GM23248 (cell line): ENCODE results near the gene SMAD5. TPM values are rescaled to one million over a fixed set of nuclear protein-coding genes. Genes with fewer than 3 reads are reported as not detected.

ENCODE experiments used
- DNase-seq: peaks from one replicate; pipeline ENCODE4 v3.0.0-alpha.2; 2015
- H2AFZ ChIP-seq: fragments of 200-600 bp; sonication (generic); 2 replicates; pipeline ENCODE4 v1.6.1; 2016; ENCODE audit warnings: antibody characterized with exemption
- H3F3A ChIP-seq: fragments of 200-600 bp; sonication (generic); 2 replicates; pipeline ENCODE4 v1.6.1; 2016; ENCODE audit warnings: mild to moderate bottlenecking, antibody characterized with exemption, mixed run types; ENCODE audit not compliant: insufficient read depth
- H3K27ac ChIP-seq: fragments of 200-600 bp; sonication (generic); 2 replicates; pipeline ENCODE4 v1.5.1; 2016; ENCODE audit warnings: mild to moderate bottlenecking
- H3K27me3 ChIP-seq: fragments of 200-600 bp; sonication (generic); replicated peaks from 2 replicates; pipeline ENCODE4 v1.6.1; 2016; ENCODE audit warnings: mild to moderate bottlenecking; ENCODE audit not compliant: insufficient read depth
- H3K36me3 ChIP-seq: fragments of 200-600 bp; sonication (generic); 2 replicates; pipeline ENCODE4 v1.6.1; 2016; ENCODE audit warnings: low read depth, mild to moderate bottlenecking
- H3K4me1 ChIP-seq: fragments of 200-600 bp; sonication (generic); 2 replicates; pipeline ENCODE4 v1.6.1; 2016; ENCODE audit warnings: mild to moderate bottlenecking; ENCODE audit not compliant: insufficient read depth
- H3K4me2 ChIP-seq: fragments of 200-600 bp; sonication (generic); one replicate; pipeline ENCODE4 v1.6.1; 2016; ENCODE audit warnings: mild to moderate bottlenecking; ENCODE audit not compliant: unreplicated experiment
- H3K4me3 ChIP-seq: fragments of 200-600 bp; sonication (generic); 2 replicates; pipeline ENCODE4 v1.5.1; 2016; ENCODE audit warnings: mild to moderate bottlenecking
- H3K79me2 ChIP-seq: fragments of 200-600 bp; sonication (generic); 2 replicates; pipeline ENCODE4 v1.6.1; 2016; ENCODE audit warnings: mild to moderate bottlenecking; ENCODE audit not compliant: insufficient read depth
- H3K9ac ChIP-seq: fragments of 200-600 bp; sonication (generic); 2 replicates; pipeline ENCODE4 v1.6.1; 2016; ENCODE audit warnings: mild to moderate bottlenecking
- H3K9me2 ChIP-seq: fragments of 200-600 bp; sonication (generic); 2 replicates; pipeline ENCODE4 v1.6.1; 2016; ENCODE audit warnings: mixed run types, mild to moderate bottlenecking, moderate library complexity; ENCODE audit not compliant: insufficient read depth
- H3K9me3 ChIP-seq: fragments of 200-600 bp; sonication (generic); one replicate; pipeline ENCODE4 v1.6.1; 2017; ENCODE audit warnings: low read depth
- H4K20me1 ChIP-seq: fragments of 200-600 bp; sonication (generic); 2 replicates; pipeline ENCODE4 v1.6.0; 2016; ENCODE audit not compliant: insufficient read depth
- EZH2 ChIP-seq: fragments of 200-600 bp; sonication (generic); IDR thresholded peaks from 2 replicates; pipeline ENCODE4 v1.6.1; 2018; ENCODE audit warnings: antibody characterized with exemption, mild to moderate bottlenecking; ENCODE audit not compliant: insufficient read depth, poor library complexity, severe bottlenecking
- EZH2phosphoT487 ChIP-seq: fragments of 200-600 bp; sonication (generic); IDR thresholded peaks from 2 replicates; pipeline ENCODE4 v1.6.1; 2018; ENCODE audit warnings: antibody characterized with exemption, moderate library complexity, mild to moderate bottlenecking, low read depth; ENCODE audit not compliant: insufficient read depth
- WGBS, 2 experiments: methylation state at CpG; one replicate each; pipeline ENCODE4 v1.1.6; 2015 to 2017; ENCODE audit warnings: low lambda C conversion rate in 2 of 2, low coverage in 1 of 2; ENCODE audit errors: missing lambda C conversion rate in 2 of 2; 5-methylcytosine and 5-hydroxymethylcytosine counted together
- in situ Hi-C: fragments of 300-500 bp; cut with MboI; formaldehyde crosslinking; loops from 2 replicates; pipeline ENCODE4 v1.15.0; 2020
- polyA plus RNA-seq: library from polyadenylated mRNA; unstranded; fragments of >200 nt; fragmentation: Nextera tagmentation; extraction: Ambion mirVana; gene quantifications from 2 replicates; pipeline ENCODE4 v1.2.1, GENCODE V29; 2016
- total RNA-seq: library from RNA; depleted of rRNA; stranded (reverse); fragments of >200 nt; shearing (Covaris generic); gene quantifications from 2 replicates; pipeline ENCODE4 v1.2.3, GENCODE V29; 2014

SMAD5 gene
- total and polyA plus RNA-seq, 2 experiments from 2014 or later: 50.0 to 53.1 TPM

DNA sequence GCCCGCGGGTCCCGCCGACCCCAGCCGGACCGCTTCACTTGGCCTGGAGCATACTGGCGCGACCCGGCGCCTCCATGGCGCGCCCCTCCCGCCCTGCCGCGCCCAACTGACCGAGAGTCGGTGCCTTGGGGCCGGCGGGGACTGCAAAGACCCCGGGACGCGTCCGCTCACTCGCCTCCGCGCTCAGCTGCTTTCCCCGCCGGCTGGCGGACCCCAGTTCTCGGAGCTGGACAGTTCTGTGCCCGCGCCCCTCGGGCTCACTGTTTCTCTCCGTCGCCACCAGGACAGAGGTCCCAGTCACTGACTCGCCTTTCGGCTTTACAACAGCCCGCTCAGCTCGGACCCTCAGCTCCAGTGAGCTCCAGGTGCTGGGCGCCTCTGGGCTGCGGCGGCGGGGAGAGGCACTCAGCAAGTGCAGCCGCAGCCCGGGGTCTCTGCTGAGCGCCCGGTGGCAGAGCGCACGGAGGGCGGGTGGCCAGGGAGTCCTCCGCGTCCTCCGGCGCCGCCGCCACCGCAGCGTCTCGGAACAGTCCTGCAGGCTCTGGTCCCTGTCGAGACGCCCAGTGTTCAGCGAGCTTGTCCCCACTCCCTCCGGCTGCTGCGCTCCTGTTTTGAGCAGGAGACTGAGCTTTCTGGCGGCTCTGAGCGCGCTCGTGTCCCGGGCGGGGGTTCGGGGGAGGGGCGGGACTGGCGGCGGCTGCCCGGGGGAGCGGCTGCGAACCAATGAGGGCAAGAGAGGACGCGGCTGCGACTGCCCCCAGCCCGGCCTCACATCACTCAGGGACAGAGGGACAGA lies 60.1 kb downstream of the SMAD5 start, which contains the start of gene SMIM32:
Gene SMIM32, minus strand, starts transcription at position 637 of the 796 bp plus-strand sequence. CDS start 638 bp downstream, outside the sequence.
- Histone ChIP-seq H3K4me2 (peak within 1 kb of the TSS; percentile 78), H3F3A (0 out of 2 replicates have a peak, but pooled peaks cover 10% of the 10 kb centered on the region), H3K9me2 (no peaks in the 10 kb centered on the region), H3K9ac (no peak within 1 kb of the TSS), H2AFZ (peak within 1 kb of the TSS; percentile 19; the same call in 1 of the 2 replicates), H3K27ac (no peak within 1 kb of the TSS), H3K36me3 (0 out of 2 replicates have a peak, but pooled peaks cover 10% of the 10 kb centered on the region), H3K79me2 (no peaks in the 10 kb centered on the region), H3K4me1 (no peaks in the 10 kb centered on the region), H3K4me3 (peak within 1 kb of the TSS; percentile 65), H3K9me3 (no peaks in the 10 kb centered on the region), H3K27me3 (peaks cover 10% of the 10 kb centered on the region), H4K20me1 (no peaks in the 10 kb centered on the region)
- TF ChIP-seq EZH2 (peak; percentile 71), EZH2phosphoT487 (no peak)
- DNase-seq: peak; percentile 44
- in situ Hi-C loops: no loop called here
- WGBS, 2 experiments: 2 to 3% methylated on average over 51 to 81 of the region's 81 CpGs

- TF ChIP-seq EZH2: peak; percentile 31
- TF ChIP-seq EZH2phosphoT487: no peak
- Histone ChIP-seq H3K27me3 (peaks cover 10% of the 10 kb centered on the region), H3K4me1 (no peaks in the 10 kb centered on the region), H3K9me2 (no peaks in the 10 kb centered on the region), H2AFZ (no peak overlapping the region), H3K27ac (no peak overlapping the region), H3K4me3 (peak overlapping the region; percentile 65), H3K79me2 (no peaks in the 10 kb centered on the region), H4K20me1 (no peaks in the 10 kb centered on the region), H3F3A (0 out of 2 replicates have a peak, but pooled peaks cover 10% of the 10 kb centered on the region), H3K4me2 (peak overlapping the region; percentile 78), H3K9me3 (no peaks in the 10 kb centered on the region), H3K36me3 (0 out of 2 replicates have a peak, but pooled peaks cover 4% of the 10 kb centered on the region), H3K9ac (no peak overlapping the region)
- DNase-seq: peak; percentile 10
- in situ Hi-C loops: no loop called here
- WGBS, 2 experiments: 68 to 71% methylated on average over 16 to 18 of the region's 18 CpGs
Measured at GRCh38 chr5:136193322-136193935, 60.8 kb downstream of the SMAD5 start.

- H3K4me2 ChIP-seq: no peak overlapping the region
- no peak for TF ChIP-seq EZH2
- TF ChIP-seq EZH2phosphoT487: no peak
- peaks cover 10% of the 10 kb centered on the region for H3K27me3 ChIP-seq
- no peaks in the 10 kb centered on the region for H4K20me1 ChIP-seq
- H3K36me3 ChIP-seq: no peaks in the 10 kb centered on the region
- H3F3A ChIP-seq: 0 out of 2 replicates have a peak, but pooled peaks cover 4% of the 10 kb centered on the region
- no peaks in the 10 kb centered on the region for H3K4me1 ChIP-seq
- 81 to 85% methylated on average over 3 of the region's 3 CpGs for WGBS, 2 experiments
- H3K79me2 ChIP-seq: no peaks in the 10 kb centered on the region
- no peak overlapping the region for H3K27ac ChIP-seq
- no peak overlapping the region for H3K4me3 ChIP-seq
- no peak for DNase-seq
- H3K9me2 ChIP-seq: no peaks in the 10 kb centered on the region
- H2AFZ ChIP-seq: no peak overlapping the region
- no peak overlapping the region for H3K9ac ChIP-seq
- H3K9me3 ChIP-seq: no peaks in the 10 kb centered on the region
- in situ Hi-C loops: no loop called here
Measured at GRCh38 chr5:136194576-136194975, 61.9 kb downstream of the SMAD5 start.

DNA sequence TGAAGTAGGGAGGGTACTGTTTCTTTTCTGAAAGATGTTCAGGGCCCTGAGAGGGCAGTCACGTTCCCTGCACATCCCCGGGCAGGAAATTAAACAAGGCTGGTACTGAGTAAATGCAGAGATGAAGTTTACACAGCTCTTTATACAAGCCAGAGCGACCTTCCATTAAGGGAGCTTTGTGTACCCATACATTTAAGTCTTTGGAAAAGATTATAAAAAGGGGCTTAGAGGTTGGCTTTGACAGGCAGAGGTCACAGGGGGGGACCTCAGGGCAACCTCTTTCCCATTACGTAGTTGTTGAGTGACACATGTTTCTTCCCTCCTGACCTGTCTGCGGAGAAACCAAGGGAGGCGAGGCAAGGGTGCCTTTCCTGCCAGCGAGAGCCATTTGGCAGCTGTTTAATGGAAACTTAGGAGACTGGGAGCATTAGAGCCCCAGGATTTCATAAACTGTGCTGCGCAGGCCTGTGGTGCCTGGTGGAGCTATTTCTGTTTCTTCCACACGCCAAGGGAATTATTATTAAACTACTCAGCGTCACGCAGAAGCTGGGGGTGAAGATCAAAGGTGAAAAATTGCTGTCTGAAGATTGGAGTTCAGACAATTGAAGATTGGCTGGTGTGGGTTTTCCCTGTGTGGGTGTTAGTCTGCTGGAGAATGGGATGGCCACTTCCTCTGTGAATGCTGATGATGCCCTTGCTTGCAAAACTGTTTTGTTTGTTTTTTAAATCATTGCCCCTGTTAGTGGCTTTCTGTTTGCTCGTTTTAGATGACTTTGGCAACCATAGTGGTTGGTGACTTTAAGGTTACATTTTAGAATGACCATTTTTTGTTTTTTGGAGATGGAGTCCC lies 63.6 kb downstream of the SMAD5 start:
- H3K27ac ChIP-seq: no peak overlapping the region
- H2AFZ ChIP-seq: no peak overlapping the region
- in situ Hi-C loops: no loop called here
- no peaks in the 10 kb centered on the region for H4K20me1 ChIP-seq
- no peak for DNase-seq
- no peaks in the 10 kb centered on the region for H3K36me3 ChIP-seq
- WGBS, 2 experiments: 93 to 95% methylated on average over 12 of the region's 12 CpGs
- H3K4me3 ChIP-seq: no peak overlapping the region
- TF ChIP-seq EZH2 (no peak), EZH2phosphoT487 (no peak)
- no peaks in the 10 kb centered on the region for H3K4me1 ChIP-seq
- no peaks in the 10 kb centered on the region for H3K79me2 ChIP-seq
- H3K4me2 ChIP-seq: no peak overlapping the region
- no peaks in the 10 kb centered on the region for H3F3A ChIP-seq
- peaks cover 10% of the 10 kb centered on the region for H3K27me3 ChIP-seq
- no peaks in the 10 kb centered on the region for H3K9me3 ChIP-seq
- H3K9me2 ChIP-seq: no peaks in the 10 kb centered on the region
- no peak overlapping the region for H3K9ac ChIP-seq
